ENCODE measurements around the gene DLK2. TPM values are rescaled to one million over a fixed set of nuclear protein-coding genes. Genes with fewer than 3 reads are reported as not detected.
"Not testable (repeated sequence)": the region's sequence is repeated elsewhere in the genome, so short reads cannot be mapped to it uniquely, and the experiment has no call there.

Gene DLK2
- polyA plus RNA-seq, 1 donor, result 1.9 TPM

GRCh38 chr6:43451939-43452338, 3.4 kb downstream of the DLK2 start:
- no peak for DNase-seq

GRCh38 chr6:43451348-43451747, 4.0 kb downstream of the DLK2 start:
- DNase-seq, result no peak

DNA sequence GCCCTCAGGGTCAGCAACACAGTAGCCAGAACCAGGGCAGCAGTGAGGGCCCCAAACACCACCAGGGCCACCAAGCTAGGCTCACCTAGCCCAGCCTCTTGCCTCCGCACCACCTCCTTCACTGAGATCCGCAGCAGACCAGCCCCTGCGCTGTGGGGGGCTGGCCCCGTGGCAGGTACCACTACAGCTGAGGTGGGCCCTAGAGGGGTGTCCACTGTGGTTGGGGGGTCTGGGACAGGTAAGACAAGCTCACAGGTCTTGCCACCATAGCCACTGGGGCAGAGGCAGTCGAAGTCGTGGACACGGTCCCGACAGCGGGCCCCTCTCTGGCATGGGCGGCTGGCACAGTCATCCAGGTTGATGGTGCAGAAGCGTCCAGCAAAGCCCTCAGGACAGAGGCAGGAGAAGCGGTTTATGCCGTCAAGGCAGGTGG, 4.6 kb downstream of the DLK2 start:
- no peak for DNase-seq

- DNase-seq, result no peak
Observed at GRCh38 chr6:43448916-43449315, 6.4 kb downstream of the DLK2 start.

DNA sequence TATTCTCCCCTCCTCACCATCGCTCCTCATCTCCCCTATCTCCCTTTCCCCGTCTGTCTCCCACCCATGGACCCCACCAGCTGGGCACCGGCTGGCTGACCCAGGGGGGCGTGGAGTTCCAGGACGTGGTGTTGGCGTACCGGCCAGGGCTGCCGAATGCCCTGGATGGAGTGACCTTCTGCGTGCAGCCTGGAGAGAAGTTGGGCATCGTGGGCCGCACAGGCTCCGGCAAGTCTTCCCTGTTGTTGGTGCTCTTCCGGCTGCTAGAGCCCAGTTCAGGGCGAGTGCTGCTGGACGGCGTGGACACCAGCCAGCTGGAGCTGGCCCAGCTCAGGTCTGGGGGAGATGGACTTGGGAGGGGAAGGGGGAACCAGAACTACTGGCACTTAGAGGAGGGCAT, 7.7 kb downstream of the DLK2 start:
- no peak for DNase-seq

GRCh38 chr6:43445576-43445975, 9.8 kb downstream of the DLK2 start:
- DNase-seq, result no peak

- DNase-seq, result no peak
Observed at GRCh38 chr6:43444582-43444981, 10.8 kb downstream of the DLK2 start.

DNA sequence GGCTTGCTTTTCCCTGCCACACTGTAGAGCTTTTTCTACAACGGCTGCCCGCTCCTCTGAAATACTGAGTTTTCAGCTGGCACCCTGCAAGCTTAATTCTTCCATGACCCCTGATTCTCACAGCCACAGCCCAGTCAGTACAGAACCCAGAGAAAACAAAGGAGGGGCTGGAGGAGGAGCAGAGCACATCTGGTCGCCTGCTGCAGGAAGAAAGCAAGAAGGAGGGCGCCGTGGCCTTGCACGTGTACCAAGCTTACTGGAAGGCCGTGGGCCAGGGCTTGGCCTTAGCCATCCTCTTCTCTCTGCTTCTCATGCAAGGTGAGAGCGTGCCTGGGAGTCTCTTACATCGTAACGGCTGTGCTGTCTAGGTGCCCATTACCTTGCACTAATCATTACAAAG, 11.3 kb downstream of the DLK2 start:
- no peak for DNase-seq

DNA sequence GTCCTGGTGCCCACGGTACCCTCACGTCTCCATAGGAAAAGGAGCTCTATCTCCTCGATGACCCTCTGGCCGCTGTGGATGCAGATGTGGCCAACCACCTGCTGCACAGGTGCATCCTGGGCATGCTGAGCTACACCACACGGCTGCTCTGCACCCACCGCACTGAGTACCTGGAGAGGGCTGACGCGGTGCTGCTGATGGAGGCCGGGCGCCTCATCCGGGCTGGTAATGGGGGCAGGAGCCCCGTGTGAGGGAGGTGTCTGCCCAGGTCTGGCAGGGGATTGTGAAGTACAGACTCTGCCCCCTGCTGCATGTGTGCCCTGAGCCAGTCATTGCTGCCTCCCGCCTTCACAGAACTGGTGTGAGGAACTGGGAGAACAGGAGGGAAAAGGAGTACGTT, 12.4 kb downstream of the DLK2 start:
- DNase-seq, result no peak

GRCh38 chr6:43437700-43438099, 17.6 kb downstream of the DLK2 start:
- no peak for DNase-seq

DNA sequence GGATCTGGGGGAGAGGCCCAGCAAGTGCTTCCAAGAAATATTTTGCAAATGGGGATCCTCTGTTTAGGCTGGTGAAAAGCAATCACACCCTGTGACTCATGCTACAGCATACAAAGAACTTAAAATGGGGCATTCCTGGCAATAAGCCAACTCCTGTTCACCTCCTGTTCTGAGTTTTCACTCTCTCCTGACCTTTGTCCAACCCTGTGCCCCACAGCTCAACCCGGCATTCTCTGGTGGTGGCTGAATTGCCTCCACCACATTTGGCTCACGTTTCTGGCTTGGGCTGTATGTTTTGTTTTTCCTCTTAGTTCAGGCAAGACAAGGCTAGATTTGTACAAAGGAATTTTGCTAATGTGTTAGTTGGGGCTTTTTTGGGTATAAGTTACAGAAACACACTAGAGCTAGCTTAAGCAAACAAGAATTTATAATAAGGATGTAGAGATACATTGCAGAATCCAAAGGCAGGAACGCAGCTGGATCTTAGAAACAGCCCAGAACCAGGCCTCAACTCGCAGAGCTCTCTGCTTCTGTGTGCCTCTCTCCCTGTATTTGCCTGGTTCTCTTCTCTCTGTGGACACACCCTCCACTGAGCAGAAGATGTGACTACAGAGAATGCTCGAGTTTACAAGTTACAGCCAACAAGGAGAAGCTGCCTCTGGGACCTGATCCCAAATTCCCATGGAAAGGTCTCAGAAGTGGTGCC, 18.6 kb downstream of the DLK2 start:
- DNase-seq, result no peak

GRCh38 chr6:43435682-43436437, 19.5 kb downstream of the DLK2 start:
- DNase-seq, result no peak

GRCh38 chr6:43434943-43435342, 20.4 kb downstream of the DLK2 start:
- no peak for DNase-seq

GRCh38 chr6:43434001-43434840, 21.1 kb downstream of the DLK2 start:
- DNase-seq, result no peak

- no peak for DNase-seq
Observed at GRCh38 chr6:43433148-43433547, 22.2 kb downstream of the DLK2 start.

DNA sequence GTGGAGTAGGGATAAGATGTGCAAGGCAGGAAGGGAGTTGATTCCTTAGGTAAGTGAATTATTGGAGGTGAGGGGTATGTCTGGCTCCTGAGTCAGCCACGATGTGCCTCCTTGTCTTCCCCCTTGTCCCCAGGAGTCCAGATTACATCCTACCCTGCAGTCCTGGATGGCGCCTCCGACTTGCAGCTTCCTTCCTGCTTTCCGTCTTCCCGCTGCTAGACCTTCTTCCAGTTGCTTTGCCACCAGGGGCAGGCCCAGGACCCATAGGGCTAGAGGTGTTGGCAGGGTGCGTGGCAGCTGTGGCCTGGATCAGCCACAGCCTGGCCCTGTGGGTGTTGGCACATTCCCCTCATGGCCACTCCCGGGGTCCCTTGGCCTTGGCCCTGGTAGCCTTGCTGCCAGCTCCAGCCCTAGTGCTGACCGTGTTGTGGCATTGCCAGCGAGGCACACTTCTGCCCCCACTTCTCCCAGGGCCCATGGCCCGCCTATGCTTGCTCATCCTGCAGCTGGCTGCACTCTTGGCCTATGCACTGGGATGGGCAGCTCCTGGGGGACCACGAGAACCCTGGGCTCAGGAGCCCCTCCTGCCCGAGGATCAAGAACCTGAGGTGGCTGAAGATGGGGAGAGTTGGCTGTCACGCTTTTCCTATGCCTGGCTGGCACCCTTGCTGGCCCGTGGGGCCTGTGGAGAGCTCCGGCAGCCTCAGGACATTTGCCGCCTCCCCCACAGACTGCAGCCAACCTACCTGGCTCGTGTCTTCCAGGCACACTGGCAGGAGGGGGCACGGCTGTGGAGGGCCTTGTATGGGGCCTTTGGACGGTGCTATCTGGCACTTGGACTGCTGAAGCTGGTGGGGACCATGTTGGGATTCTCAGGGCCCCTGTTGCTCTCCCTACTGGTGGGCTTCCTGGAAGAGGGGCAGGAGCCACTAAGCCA, 23.1 kb downstream of the DLK2 start:
- no peak for DNase-seq

- DNase-seq, result no peak
Observed at GRCh38 chr6:43428874-43429273, 26.5 kb downstream of the DLK2 start.

DNA sequence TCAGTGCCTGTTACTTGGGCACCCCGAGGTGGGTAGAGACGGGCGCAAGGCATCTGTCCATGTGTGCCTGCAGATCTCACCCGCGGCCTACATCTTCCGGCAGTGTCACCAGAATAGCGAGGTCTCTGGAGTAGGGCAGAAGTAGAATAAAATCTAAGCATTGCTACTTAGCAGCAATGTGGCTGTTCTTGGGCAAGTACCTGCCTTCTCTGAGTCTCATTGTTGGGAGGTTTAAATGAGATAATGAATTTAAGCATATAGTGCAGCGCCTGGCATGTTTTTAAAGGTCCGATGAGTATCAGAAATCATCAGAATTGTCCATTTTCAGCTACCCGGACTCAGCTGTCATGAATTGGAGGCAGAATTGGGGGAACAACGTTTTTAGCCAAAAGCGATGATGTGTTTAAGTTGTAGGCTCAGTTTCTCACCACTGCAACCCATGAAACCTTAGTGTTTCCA, 27.2 kb downstream of the DLK2 start:
- no peak for DNase-seq

GRCh38 chr6:43427406-43428111, 27.8 kb downstream of the DLK2 start, which contains the start of gene ABCC10:
Gene ABCC10, plus strand, starts transcription at chr6:43427541. Its CDS starts 438 bp downstream, at chr6:43427979.
- DNase-seq, result peak; percentile 95

DNA sequence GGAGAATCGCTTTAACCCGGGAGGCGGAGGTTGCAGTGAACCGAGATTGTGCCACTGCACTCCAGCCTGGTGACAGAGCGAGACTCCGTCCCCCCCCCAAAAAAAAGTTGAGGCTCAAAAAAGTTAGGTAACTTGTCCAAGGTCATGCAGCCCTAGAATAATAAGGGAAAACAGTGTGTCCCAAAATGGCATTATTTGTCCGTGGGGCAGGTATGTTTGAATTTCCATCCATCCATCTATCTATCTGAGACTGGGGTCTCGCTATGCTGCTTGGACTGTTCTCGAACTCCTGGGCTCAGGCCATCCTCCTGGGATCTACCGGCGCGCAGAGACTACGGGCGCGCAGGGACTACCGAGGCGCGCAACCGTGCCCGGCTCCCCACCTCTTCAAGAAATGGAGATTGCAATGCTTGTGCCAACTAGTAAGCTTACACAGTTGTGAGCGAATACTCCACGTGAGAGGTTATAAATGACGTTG, 28.4 kb downstream of the DLK2 start:
- DNase-seq, result no peak

DNA sequence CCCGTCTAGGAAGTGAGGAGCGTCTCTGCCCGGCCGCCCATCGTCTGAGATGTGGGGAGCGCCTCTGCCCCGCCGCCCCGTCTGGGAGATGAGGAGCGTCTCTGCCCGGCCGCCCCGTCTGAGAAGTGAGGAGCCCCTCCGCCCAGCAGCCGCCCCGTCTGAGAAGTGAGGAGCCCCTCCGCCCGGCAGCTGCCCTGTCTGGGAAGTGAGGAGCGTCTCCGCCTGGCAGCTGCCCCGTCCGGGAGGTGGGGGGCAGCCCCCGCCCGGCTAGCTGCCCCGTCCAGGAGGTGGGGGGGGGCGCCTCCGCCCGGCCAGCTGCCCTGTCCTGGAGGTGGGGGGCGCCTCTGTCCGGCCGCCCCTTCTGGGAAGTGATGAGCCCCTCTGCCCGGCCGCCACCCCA, 30.3 kb downstream of the DLK2 start:
- not testable (repeated sequence) for DNase-seq
